GM18498 (cell line): ENCODE data around the gene ZMAT3.
"Not testable (repeated sequence)": the region's sequence is repeated elsewhere in the genome, so short reads cannot be mapped to it uniquely, and the experiment has no call there.

Experiments
- ATAC-seq: cut with Tn5 transposase; IDR thresholded peaks from one replicate; pipeline ENCODE4 v1.9.1; 2021; ENCODE audit warnings: mild to moderate bottlenecking, moderate library complexity; ENCODE audit not compliant: unreplicated experiment

Gene ZMAT3

GRCh38 chr3:179069762-179070390, 1.7 kb downstream of the ZMAT3 start:
- ATAC-seq = no peak

GRCh38 chr3:179068779-179069530, 2.7 kb downstream of the ZMAT3 start:
- no peak for ATAC-seq

GRCh38 chr3:179067839-179068238, 3.8 kb downstream of the ZMAT3 start:
- no peak for ATAC-seq

- ATAC-seq = no peak
These were observed 4.3 kb downstream of the ZMAT3 start for GRCh38 chr3:179067291-179067690.

- ATAC-seq = no peak
These were observed 7.6 kb downstream of the ZMAT3 start for GRCh38 chr3:179063945-179064560.

GRCh38 chr3:179056326-179056725, 15.3 kb downstream of the ZMAT3 start:
- no peak for ATAC-seq

- not testable (repeated sequence) for ATAC-seq
These were observed 17.0 kb downstream of the ZMAT3 start for GRCh38 chr3:179054565-179054964.

GRCh38 chr3:179046497-179047353, 24.9 kb downstream of the ZMAT3 start:
- ATAC-seq = peak; percentile 84

- peak; percentile 65 for ATAC-seq
These were observed 25.7 kb downstream of the ZMAT3 start for GRCh38 chr3:179045719-179046402.

GRCh38 chr3:179038899-179039251, 32.7 kb downstream of the ZMAT3 start:
- ATAC-seq = not testable (repeated sequence)

GRCh38 chr3:179038216-179038898, 33.3 kb downstream of the ZMAT3 start:
- no peak for ATAC-seq

GRCh38 chr3:179037351-179037750, 34.3 kb downstream of the ZMAT3 start:
- no peak for ATAC-seq

GRCh38 chr3:179036626-179037300, 34.8 kb downstream of the ZMAT3 start:
- no peak for ATAC-seq

- ATAC-seq = no peak
These were observed 35.4 kb downstream of the ZMAT3 start for GRCh38 chr3:179036226-179036625.

- no peak for ATAC-seq
These were observed 36.4 kb downstream of the ZMAT3 start for GRCh38 chr3:179035232-179035631.

- ATAC-seq = not testable (repeated sequence)
These were observed 38.3 kb downstream of the ZMAT3 start for GRCh38 chr3:179033304-179033657.

GRCh38 chr3:179032454-179033303, 38.9 kb downstream of the ZMAT3 start:
- not testable (repeated sequence) for ATAC-seq

- no peak for ATAC-seq
These were observed 42.5 kb downstream of the ZMAT3 start for GRCh38 chr3:179029096-179029495.

- ATAC-seq = no peak
These were observed 43.2 kb downstream of the ZMAT3 start for GRCh38 chr3:179028408-179028807.
